GM18873 (cell line): Measurements from ENCODE around the gene DCST1.

Source experiments
- ATAC-seq: cut with Tn5 transposase; IDR thresholded peaks from one replicate; pipeline ENCODE4 v1.9.1; 2021; ENCODE audit warnings: mild to moderate bottlenecking, moderate library complexity, moderate number of reproducible peaks; ENCODE audit not compliant: unreplicated experiment, low FRiP score

DCST1 gene

GRCh38 chr1:155050560-155051341 lies 17.1 kb downstream of the DCST1 start, which contains the start of gene ADAM15:
Gene ADAM15, plus strand, starts transcription at chr1:155051316. Its CDS starts 71 bp downstream, at chr1:155051387.
- ATAC-seq, result peak; percentile 47

DNA sequence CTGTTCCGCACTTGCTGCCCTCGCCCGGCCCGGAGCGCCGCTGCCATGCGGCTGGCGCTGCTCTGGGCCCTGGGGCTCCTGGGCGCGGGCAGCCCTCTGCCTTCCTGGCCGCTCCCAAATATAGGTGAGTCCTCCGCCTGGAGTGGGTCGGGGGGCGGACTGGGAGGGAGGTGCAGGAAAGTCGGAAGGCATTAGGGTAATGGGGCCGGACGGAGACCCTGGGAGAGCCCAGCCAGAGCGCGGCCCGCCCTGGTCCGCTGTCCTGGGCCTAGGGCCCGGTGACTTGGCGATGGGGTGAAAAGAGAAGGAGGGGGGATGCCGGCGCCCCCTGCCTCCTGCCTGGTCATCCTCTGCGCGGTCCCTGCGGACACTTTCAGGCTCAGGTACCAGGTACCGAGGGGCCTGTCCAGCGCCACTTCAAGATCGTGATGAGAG lies 17.7 kb downstream of the DCST1 start:
- peak; percentile 19 for ATAC-seq

DNA sequence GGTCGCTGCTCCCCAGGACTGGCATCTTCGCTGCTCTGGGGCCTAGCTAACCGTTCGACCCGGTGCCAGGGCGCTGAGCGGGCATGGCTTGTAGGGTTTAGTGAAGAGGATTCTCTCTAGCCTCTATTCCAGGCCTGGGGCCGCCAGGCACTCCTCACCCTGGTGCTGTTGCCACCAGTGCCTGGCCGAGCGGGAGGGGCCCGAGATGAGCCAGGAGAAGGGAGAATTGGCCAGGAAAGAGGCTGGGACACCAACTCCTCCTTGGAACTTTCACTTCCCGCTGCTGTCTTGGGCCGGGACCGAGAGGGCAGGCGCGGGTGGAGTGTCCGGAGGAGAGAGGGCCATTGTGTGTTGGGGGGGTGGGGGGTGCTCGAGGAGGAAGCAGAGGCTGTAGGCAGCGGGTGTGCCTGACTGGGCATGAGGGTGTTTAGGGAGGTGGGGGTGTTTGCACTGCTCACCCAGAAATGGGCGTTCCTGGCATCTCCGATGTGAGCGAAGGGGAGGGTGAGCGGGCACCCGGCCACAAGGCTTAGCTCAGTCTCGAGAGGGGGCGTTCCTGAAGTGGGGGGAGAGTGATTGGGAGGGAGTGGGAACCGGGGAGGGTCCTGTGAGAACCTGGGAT lies 18.3 kb downstream of the DCST1 start:
- ATAC-seq, result peak; percentile 19

- ATAC-seq, result no peak
Measured at GRCh38 chr1:155052439-155053395, 19.1 kb downstream of the DCST1 start.

- ATAC-seq, result no peak
Measured at GRCh38 chr1:155053531-155054105, 20.0 kb downstream of the DCST1 start.

DNA sequence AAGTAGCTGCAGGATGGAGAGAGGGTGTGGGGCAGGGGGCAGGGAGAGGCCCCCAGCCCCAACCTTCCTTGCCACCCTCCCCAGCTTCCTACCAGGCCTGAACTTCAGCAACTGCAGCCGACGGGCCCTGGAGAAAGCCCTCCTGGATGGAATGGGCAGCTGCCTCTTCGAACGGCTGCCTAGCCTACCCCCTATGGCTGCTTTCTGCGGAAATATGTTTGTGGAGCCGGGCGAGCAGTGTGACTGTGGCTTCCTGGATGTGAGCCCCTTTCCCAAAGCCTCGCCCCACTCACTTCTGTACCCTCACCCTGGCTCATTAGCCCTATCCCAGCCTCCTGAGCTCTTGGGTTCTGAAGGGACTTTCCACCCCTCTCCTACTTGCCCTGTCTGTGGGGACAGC lies 23.5 kb downstream of the DCST1 start:
- no peak for ATAC-seq

GRCh38 chr1:155057788-155058211 lies 24.2 kb downstream of the DCST1 start:
- ATAC-seq, result no peak

DNA sequence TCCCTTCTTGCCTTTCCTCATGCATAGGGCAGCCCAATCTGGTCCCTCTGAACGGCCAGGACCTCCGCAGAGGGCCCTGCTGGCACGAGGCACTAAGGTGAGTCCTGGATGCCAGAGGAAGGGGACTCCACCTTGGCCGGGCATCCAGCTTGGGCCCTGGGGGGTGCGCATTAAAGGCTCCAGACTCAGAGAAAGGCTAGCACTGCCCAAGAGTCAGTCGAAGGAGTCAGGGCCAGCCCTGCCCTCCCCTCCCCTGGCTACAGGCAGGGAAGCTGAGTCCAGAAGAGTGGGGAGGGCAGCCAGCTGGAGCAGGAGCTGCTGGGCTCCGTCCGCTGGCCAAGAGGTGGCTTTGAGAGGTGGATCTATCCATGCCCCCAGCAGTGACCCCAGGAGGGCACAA lies 27.1 kb downstream of the DCST1 start:
- no peak for ATAC-seq

DNA sequence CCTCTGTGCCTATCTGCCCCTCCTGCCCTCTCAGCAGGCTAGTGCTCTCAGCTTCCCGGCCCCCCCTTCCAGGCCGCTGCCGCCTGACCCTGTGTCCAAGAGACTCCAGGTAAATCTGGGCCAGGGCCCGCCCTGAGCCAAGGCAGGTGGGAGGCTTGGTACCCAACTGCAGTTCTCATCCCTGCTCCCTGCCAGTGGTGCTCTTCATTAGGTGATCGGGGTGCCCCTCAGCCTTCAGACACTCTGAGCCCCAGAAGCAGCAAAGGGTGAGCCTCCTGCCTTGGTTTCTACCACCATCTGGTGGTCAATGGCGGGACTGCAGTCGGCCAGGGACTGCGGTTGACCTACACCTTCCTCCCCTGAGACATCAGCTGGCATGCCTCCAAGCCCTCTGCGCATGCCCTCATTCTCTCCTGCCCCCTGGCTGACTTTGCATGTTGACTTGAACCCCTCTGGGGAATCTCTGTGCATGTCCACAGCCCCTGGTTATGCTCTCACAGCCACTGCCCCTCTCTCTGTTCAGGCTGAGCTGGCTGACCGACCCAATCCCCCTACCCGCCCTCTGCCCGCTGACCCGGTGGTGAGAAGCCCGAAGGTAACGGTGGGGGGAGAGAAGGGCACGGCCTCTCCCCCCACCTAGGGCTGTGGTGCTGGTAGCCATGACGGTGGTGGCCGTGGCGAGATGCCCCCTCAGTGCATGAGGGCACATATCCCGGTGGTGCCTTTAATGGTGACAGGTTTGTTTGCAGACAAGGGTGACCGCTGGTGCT lies 27.9 kb downstream of the DCST1 start:
- ATAC-seq, result no peak

- ATAC-seq, result no peak
Measured at GRCh38 chr1:155062151-155062686, 28.6 kb downstream of the DCST1 start.

- no peak for ATAC-seq
Measured at GRCh38 chr1:155062702-155063411, 29.2 kb downstream of the DCST1 start.

DNA sequence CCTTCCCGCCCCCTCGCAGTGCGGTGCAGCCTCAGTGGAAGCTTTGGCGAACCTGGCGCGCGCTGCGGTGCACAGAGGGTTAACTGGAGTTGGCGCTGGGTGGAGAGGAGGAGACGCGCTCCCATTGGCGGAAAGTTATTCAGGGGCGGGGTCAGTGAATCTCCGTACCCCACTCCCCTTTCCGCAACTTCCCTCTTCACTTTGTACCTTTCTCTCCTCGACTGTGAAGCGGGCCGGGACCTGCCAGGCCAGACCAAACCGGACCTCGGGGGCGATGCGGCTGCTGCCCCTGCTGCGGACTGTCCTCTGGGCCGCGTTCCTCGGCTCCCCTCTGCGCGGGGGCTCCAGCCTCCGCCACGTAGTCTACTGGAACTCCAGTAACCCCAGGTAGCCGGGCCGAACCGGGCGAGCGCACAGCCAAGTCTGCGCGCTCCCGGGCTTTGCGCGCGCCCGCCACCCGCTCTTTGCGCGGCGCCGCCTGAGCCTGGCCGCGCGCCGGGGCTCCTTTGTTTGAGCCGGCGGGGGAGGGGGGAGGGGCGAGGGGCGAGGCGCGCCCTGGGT lies 30.0 kb downstream of the DCST1 start, which contains the start of gene EFNA4:
EFNA4 (plus strand) TSS at position 191 of the 561 bp plus-strand sequence; CDS start at position 275, 84 bp downstream.
- peak; percentile 61 for ATAC-seq

DNA sequence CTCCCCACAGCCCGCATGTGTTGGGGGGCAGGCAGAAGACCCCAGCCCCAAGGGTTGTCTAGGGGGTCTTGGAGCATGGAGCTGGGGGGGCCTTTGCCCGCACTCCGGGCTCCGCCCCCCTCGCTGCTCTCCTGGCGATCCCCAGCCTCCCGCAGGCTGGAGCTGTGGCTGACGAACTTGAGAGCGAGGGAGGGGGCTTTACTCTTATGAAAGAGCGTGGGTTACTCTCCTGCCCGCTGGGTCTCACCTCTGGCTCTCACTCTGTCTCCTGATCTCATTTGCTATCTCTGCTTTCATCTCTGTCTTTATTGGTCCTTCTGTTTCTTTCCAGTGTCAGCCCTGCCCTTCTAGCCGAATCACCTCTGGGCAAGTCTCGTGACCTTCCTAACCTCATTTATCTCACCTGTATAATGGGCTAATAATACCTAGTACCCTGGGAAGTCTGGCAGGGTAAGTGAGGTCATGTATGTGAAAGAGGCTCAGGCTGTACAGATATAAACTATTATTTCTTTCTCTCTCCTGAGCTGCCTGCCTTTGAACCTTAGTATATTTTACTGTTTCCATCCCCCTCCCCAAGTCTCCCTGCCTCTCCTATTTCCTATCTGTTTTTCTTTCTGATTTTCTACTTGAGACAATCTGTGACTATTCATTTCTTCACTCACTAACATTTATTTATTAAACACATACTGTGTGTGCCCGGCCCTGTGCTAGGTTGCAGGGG lies 30.6 kb downstream of the DCST1 start:
- no peak for ATAC-seq

- no peak for ATAC-seq
Measured at GRCh38 chr1:155064832-155065429, 31.3 kb downstream of the DCST1 start.

GRCh38 chr1:155066777-155067176 lies 33.2 kb downstream of the DCST1 start:
- no peak for ATAC-seq

DNA sequence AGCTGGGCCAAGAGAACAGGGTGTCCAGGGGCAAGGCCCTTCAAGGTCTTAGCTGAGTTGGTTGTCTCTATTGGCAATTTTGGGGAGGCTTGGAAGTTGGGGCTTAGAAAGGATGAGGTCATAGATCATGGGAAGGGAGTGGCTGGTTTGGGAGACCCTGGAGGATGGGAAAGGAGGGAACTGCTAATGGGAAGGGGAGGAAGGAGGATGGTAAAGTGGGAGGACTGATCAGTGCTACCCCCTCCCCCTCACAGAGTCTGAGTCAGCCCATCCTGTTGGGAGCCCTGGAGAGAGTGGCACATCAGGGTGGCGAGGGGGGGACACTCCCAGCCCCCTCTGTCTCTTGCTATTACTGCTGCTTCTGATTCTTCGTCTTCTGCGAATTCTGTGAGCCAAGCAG lies 35.0 kb downstream of the DCST1 start:
- ATAC-seq, result no peak

DNA sequence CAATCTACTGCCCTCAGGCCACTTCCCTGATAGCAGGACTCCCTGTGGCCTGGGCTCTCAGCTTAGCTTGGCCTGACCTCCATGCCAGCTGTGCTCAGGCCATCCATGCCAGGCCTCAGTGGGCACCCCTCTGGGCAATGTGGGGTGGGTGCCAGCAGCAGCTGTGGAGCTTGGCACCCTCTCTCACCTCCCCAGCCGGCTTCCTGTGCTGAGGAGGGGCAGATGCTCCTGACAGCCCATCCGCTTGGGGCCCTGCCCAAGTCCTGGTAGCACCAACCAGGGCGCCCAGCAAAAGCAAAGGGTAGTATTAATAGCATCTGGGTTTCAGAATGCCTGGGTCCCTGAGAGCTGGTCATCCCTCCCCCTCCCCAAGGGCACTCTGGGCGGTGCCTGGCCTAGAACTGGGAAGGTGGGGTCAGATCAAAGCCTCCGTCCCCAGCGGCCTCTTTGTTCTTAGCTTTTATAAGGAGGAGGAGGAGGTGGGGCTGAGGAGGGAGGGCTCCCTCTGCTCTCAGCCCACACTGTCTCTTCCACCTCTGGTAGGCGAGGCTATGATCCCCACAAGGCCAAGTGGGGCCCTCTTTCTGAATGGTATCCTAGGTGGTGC lies 36.0 kb downstream of the DCST1 start:
- no peak for ATAC-seq
